Activated CD4-positive, CD25-positive, alpha-beta regulatory T cell treated with anti-CD3 and anti-CD28 coated beads, Interleukin-2, amount 50 U/mL, for 24 hours (primary cell): ENCODE results near the gene AUTS2.

ENCODE experiments used
- ATAC-seq, 2 donors: fragments of 150-1000 bp; cut with Tn5 transposase; one replicate each; pipeline ENCODE4 v1.10.0; 2021; ENCODE audit warnings: mild to moderate bottlenecking in 1 of 2, moderate library complexity in 1 of 2

Gene AUTS2

GRCh38 chr7:70487886-70488285 lies 889.6 kb downstream of the AUTS2 start:
- ATAC-seq, result no peak

GRCh38 chr7:70489813-70490212 lies 891.5 kb downstream of the AUTS2 start:
- no peak for ATAC-seq

- ATAC-seq, result no peak
Measured at GRCh38 chr7:70492625-70493024, 894.4 kb downstream of the AUTS2 start.

GRCh38 chr7:70494225-70495032 lies 896.2 kb downstream of the AUTS2 start:
- no peak for ATAC-seq

GRCh38 chr7:70495033-70495376 lies 896.7 kb downstream of the AUTS2 start:
- ATAC-seq, result no peak

- no peak for ATAC-seq
Measured at GRCh38 chr7:70497793-70498192, 899.5 kb downstream of the AUTS2 start.

GRCh38 chr7:70498232-70498992 lies 900.1 kb downstream of the AUTS2 start:
- ATAC-seq, result no peak

- ATAC-seq, result no peak
Measured at GRCh38 chr7:70500261-70500660, 902.0 kb downstream of the AUTS2 start.

GRCh38 chr7:70502117-70502863 lies 904.0 kb downstream of the AUTS2 start:
- no peak for ATAC-seq

GRCh38 chr7:70504254-70504653 lies 906.0 kb downstream of the AUTS2 start:
- ATAC-seq, result no peak

- no peak for ATAC-seq
Measured at GRCh38 chr7:70505468-70505867, 907.2 kb downstream of the AUTS2 start.

GRCh38 chr7:70505886-70506285 lies 907.6 kb downstream of the AUTS2 start:
- no peak for ATAC-seq

GRCh38 chr7:70506434-70506833 lies 908.2 kb downstream of the AUTS2 start:
- no peak for ATAC-seq

- no peak for ATAC-seq
Measured at GRCh38 chr7:70512144-70512543, 913.9 kb downstream of the AUTS2 start.

- ATAC-seq, result no peak
Measured at GRCh38 chr7:70512761-70513160, 914.5 kb downstream of the AUTS2 start.

- no peak for ATAC-seq
Measured at GRCh38 chr7:70520611-70521010, 922.3 kb downstream of the AUTS2 start.

GRCh38 chr7:70523249-70523988 lies 925.1 kb downstream of the AUTS2 start:
- no peak for ATAC-seq

GRCh38 chr7:70523989-70524351 lies 925.7 kb downstream of the AUTS2 start:
- ATAC-seq, result no peak

GRCh38 chr7:70525991-70526390 lies 927.7 kb downstream of the AUTS2 start:
- ATAC-seq, result no peak

- ATAC-seq, result no peak
Measured at GRCh38 chr7:70527520-70528115, 929.3 kb downstream of the AUTS2 start.

GRCh38 chr7:70529436-70529835 lies 931.2 kb downstream of the AUTS2 start:
- no peak for ATAC-seq

GRCh38 chr7:70529914-70530585 lies 931.8 kb downstream of the AUTS2 start:
- ATAC-seq, result no peak
